IMR-90 (cell line): ENCODE results near the gene PLAA. TPM values are rescaled to one million over a fixed set of nuclear protein-coding genes. Genes with fewer than 3 reads are reported as not detected.

Experiments used
- ATAC-seq: fragments of 200-7000 bp; cut with Tn5 transposase; 2 replicates; pipeline ENCODE4 v1.9.1; 2020; ENCODE audit warnings: low read depth, mild to moderate bottlenecking, moderate library complexity
- BruUV-seq: library from RNA; stranded (reverse); fragments of 400-500 nt; replicated peaks from 2 replicates; lab custom pipeline; 2021; lab: Mats Ljungman, UMichigan
- CTCF ChIA-PET: fragments of 300-600 bp; formaldehyde crosslinking; extraction: SDS; loops from one replicate; lab custom pipeline; 2021; ENCODE audit warnings: antibody characterized with exemption; lab: Yijun Ruan, JAX
- POLR2A ChIA-PET: fragments of 300-600 bp; sonication (Branson Sonifier 250); formaldehyde crosslinking; loops from one replicate; lab custom pipeline; 2022; ENCODE audit warnings: antibody characterized with exemption; ENCODE audit not compliant: unreplicated experiment; lab: Charles Lee
- DNase-seq: peaks from one replicate; pipeline ENCODE4 v3.0.0; 2013
- H2AFZ ChIP-seq: replicated peaks from 2 replicates; pipeline ENCODE3; 2013; ENCODE audit warnings: low read length, mild to moderate bottlenecking; ENCODE audit not compliant: poor library complexity
- H2AK5ac ChIP-seq: 2 replicates; pipeline ENCODE4 v1.6.1; 2013; ENCODE audit warnings: low read depth, low read length, inconsistent platforms
- H2AK9ac ChIP-seq: replicated peaks from 2 replicates; pipeline ENCODE3; 2013; ENCODE audit warnings: mild to moderate bottlenecking, low read depth, low read length, moderate library complexity; ENCODE audit not compliant: poor library complexity
- H2BK120ac ChIP-seq: 2 replicates; pipeline ENCODE4 v1.6.1; 2013; ENCODE audit warnings: low read depth, low read length, inconsistent platforms
- H2BK15ac ChIP-seq: 3 replicates; pipeline ENCODE4 v1.6.1; 2013; ENCODE audit warnings: low read depth, low read length, inconsistent platforms
- H2BK20ac ChIP-seq: 2 replicates; pipeline ENCODE4 v1.6.1; 2013; ENCODE audit warnings: low read depth, mild to moderate bottlenecking, inconsistent platforms, low read length, moderate library complexity
- H2BK5ac ChIP-seq: 2 replicates; pipeline ENCODE4 v1.6.1; 2013; ENCODE audit warnings: mild to moderate bottlenecking, low read depth, low read length, inconsistent platforms; ENCODE audit not compliant: poor library complexity, severe bottlenecking
- H3K14ac ChIP-seq: replicated peaks from 2 replicates; pipeline ENCODE4 v1.6.1; 2013; ENCODE audit warnings: low read depth, low read length, inconsistent platforms
- H3K18ac ChIP-seq: 2 replicates; pipeline ENCODE4 v1.6.1; 2013; ENCODE audit warnings: low read depth, low read length, control low read depth
- H3K23ac ChIP-seq: 2 replicates; pipeline ENCODE4 v1.6.1; 2013; ENCODE audit warnings: low read depth, low read length, inconsistent platforms
- H3K27ac ChIP-seq: 2 replicates; pipeline ENCODE4 v1.5.1; 2013; ENCODE audit warnings: mild to moderate bottlenecking, control low read depth, low read length; ENCODE audit not compliant: insufficient read depth
- H3K27me3 ChIP-seq: 2 replicates; pipeline ENCODE4 v1.6.1; 2013; ENCODE audit warnings: low read length; ENCODE audit not compliant: control insufficient read depth, insufficient read depth
- H3K36me3 ChIP-seq: 2 replicates; pipeline ENCODE4 v1.6.1; 2013; ENCODE audit warnings: low read length, mixed read lengths; ENCODE audit not compliant: control insufficient read depth, insufficient read depth
- H3K4ac ChIP-seq: 2 replicates; pipeline ENCODE4 v1.6.1; 2013; ENCODE audit warnings: low read depth, low read length, inconsistent platforms
- H3K4me1 ChIP-seq: 2 replicates; pipeline ENCODE4 v1.6.1; 2013; ENCODE audit warnings: low read length, mixed read lengths; ENCODE audit not compliant: control insufficient read depth, insufficient read depth
- H3K4me2 ChIP-seq: 2 replicates; pipeline ENCODE4 v1.6.1; 2013; ENCODE audit warnings: low read depth, mild to moderate bottlenecking, control low read depth, low read length, moderate library complexity
- H3K4me3 ChIP-seq: 2 replicates; pipeline ENCODE4 v1.5.1; 2013; ENCODE audit warnings: low read depth, mild to moderate bottlenecking, control low read depth, low read length, moderate library complexity; ENCODE audit not compliant: insufficient read depth
- H3K56ac ChIP-seq: 2 replicates; pipeline ENCODE4 v1.6.1; 2013; ENCODE audit warnings: low read length, inconsistent platforms; ENCODE audit not compliant: insufficient read depth; ENCODE audit errors: extremely low read depth
- H3K79me1 ChIP-seq, 2 experiments: 2 replicates each; pipeline ENCODE4 v1.6.1; 2013; ENCODE audit warnings: low read length in 2 of 2, inconsistent platforms in 1 of 2, low read depth in 1 of 2
- H3K9ac ChIP-seq: 2 replicates; pipeline ENCODE4 v1.6.1; 2013; ENCODE audit warnings: low read depth, low read length, control low read depth
- H3K9me1 ChIP-seq: 2 replicates; pipeline ENCODE4 v1.6.1; 2013; ENCODE audit warnings: low read length, inconsistent platforms; ENCODE audit not compliant: insufficient read depth
- H3K9me3 ChIP-seq: 2 replicates; pipeline ENCODE4 v1.6.1; 2013; ENCODE audit warnings: low read length; ENCODE audit not compliant: control insufficient read depth, insufficient read depth
- H4K20me1 ChIP-seq: 2 replicates; pipeline ENCODE4 v1.6.1; 2013; ENCODE audit warnings: low read length, inconsistent platforms; ENCODE audit not compliant: insufficient read depth
- H4K5ac ChIP-seq: 2 replicates; pipeline ENCODE4 v1.6.1; 2013; ENCODE audit warnings: mild to moderate bottlenecking, low read depth, low read length, control low read depth
- H4K8ac ChIP-seq, 2 experiments: 2 replicates each; pipeline ENCODE4 v1.6.1; 2013; ENCODE audit warnings: low read depth in 2 of 2, low read length in 2 of 2, control low read depth in 1 of 2, inconsistent platforms in 1 of 2
- H4K91ac ChIP-seq: 2 replicates; pipeline ENCODE4 v1.6.1; 2013; ENCODE audit warnings: low read depth, low read length, inconsistent platforms; ENCODE audit not compliant: insufficient read depth
- CHD1 ChIP-seq: IDR thresholded peaks from 2 replicates; pipeline ENCODE4 v1.6.1; 2012; ENCODE audit warnings: low read depth, low read length, improper control_type of control experiment
- POLR2A ChIP-seq: IDR thresholded peaks from 2 replicates; pipeline ENCODE4 v1.6.1; 2012; ENCODE audit warnings: mild to moderate bottlenecking, low read depth, low read length
- WGBS, 2 experiments: methylation state at CpG; one replicate each; pipeline versions ENCODE4 v1.1.5 to v1.1.7; 2013; ENCODE audit warnings: missing lambda C conversion rate in 2 of 2; ENCODE audit not compliant: insufficient read length in 1 of 2; ENCODE audit errors: extremely low coverage in 2 of 2; 5-methylcytosine and 5-hydroxymethylcytosine counted together
- dilution Hi-C: fragments of 300-500 bp; cut with HindIII; formaldehyde crosslinking; loops from one replicate; pipeline ENCODE4 v1.14.3; 2018; ENCODE audit warnings: low sequenced_read_pairs; ENCODE audit not compliant: unreplicated experiment
- in situ Hi-C: fragments of 300-500 bp; cut with MboI; formaldehyde crosslinking; loops from 3 replicates; pipeline ENCODE4 v1.14.3; 2019; ENCODE audit warnings: low sequenced_read_pairs, inconsistent platforms, mixed read lengths
- intact Hi-C: fragments of 100-400 bp; cut with micrococcal nuclease; formaldehyde crosslinking; loops from 2 replicates; pipeline ENCODE4 v1.10.0; 2022
- polyA plus RNA-seq, 3 experiments: library from polyadenylated mRNA; depleted of rRNA; stranded (reverse); fragments of >200 nt; gene quantifications; 2 replicates each; pipeline ENCODE4 v1.2.3, GENCODE V29; 2012; ENCODE audit warnings: low replicate concordance in 1 of 3
- total RNA-seq: library from RNA; depleted of rRNA; stranded (reverse); fragments of >200 nt; gene quantifications from 2 replicates; pipeline ENCODE4 v1.2.3, GENCODE V29; 2012
- TF ChIP-seq, protein P1 (sequence below): fragments of 150-350 bp; IDR thresholded peaks from 2 replicates; pipeline ENCODE4 v1.6.1; 2017; ENCODE audit warnings: mild to moderate bottlenecking, antibody characterized with exemption, low read length, low read depth

PLAA gene
- total and polyA plus RNA-seq, 2 of the 4 experiments (the other 2 are of a cell fraction): 18.2 to 24.4 TPM

DNA sequence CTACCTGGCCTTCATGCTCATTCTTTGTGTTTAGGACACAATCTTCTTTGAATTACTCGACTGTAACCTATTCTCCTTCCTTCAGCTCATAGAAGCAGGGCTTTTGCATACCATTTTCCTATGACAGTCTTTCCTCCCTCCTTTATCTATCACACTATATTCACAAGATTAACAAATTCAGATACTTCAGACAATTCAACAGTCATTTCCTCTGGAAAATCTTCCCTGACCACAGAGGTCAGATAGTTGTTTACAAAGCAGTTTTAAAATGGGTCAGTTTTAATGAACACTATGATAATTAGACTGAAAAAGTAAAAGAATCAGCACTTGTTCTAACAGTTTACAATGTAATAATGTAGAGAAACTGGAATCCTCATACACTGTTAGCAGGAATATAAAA lies 58.8 kb downstream of the PLAA start:
- H3K27me3 ChIP-seq: no peaks in the 10 kb centered on the region
- H4K20me1 ChIP-seq: peaks cover 2% of the 10 kb centered on the region; the same call in 1 of the 2 replicates
- no peak overlapping the region for H3K23ac ChIP-seq
- H3K4me3 ChIP-seq: no peak overlapping the region
- dilution Hi-C loops: no loop called here
- no peak overlapping the region for H2BK15ac ChIP-seq
- in situ Hi-C loops: no loop called here
- BruUV-seq: no TSS peak
- H3K14ac ChIP-seq: no peak overlapping the region
- ATAC-seq (no peak), DNase-seq (peak; percentile 4)
- ChIA-PET POLR2A (no interaction called here), CTCF (no interaction called here)
- no peak overlapping the region for H3K27ac ChIP-seq
- H2BK5ac ChIP-seq: no peak overlapping the region
- no peak overlapping the region for H2AFZ ChIP-seq
- H2AK9ac ChIP-seq: no peak overlapping the region
- no peak overlapping the region for H3K56ac ChIP-seq
- 50% methylated on average over 1 of the region's 1 CpG; no CpG with 5 or more reads in 1 of the 2 experiments for WGBS, 2 experiments
- intact Hi-C loops: no loop called here
- no peaks in the 10 kb centered on the region for H3K36me3 ChIP-seq
- no peak overlapping the region for H2AK5ac ChIP-seq
- H2BK120ac ChIP-seq: no peak overlapping the region
- no peak overlapping the region for H3K4me2 ChIP-seq
- TF ChIP-seq CHD1 (no peak), POLR2A (no peak)
- TF ChIP-seq, protein P1, sequence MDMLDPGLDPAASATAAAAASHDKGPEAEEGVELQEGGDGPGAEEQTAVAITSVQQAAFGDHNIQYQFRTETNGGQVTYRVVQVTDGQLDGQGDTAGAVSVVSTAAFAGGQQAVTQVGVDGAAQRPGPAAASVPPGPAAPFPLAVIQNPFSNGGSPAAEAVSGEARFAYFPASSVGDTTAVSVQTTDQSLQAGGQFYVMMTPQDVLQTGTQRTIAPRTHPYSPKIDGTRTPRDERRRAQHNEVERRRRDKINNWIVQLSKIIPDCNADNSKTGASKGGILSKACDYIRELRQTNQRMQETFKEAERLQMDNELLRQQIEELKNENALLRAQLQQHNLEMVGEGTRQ: no peak
- H3K18ac ChIP-seq: no peak overlapping the region
- no peak overlapping the region for H4K91ac ChIP-seq
- no peak overlapping the region for H2BK20ac ChIP-seq
- H3K4ac ChIP-seq: no peak overlapping the region
- H3K79me1 ChIP-seq: peaks cover 0 to 22% of the 10 kb centered on the region in 2 experiments; a peak in 3 of 4 replicates
- no peaks in the 10 kb centered on the region for H3K9me3 ChIP-seq
- no peak overlapping the region for H4K8ac ChIP-seq
- H3K9me1 ChIP-seq: no peaks in the 10 kb centered on the region
- H3K4me1 ChIP-seq: no peaks in the 10 kb centered on the region
- H4K5ac ChIP-seq: no peak overlapping the region
- H3K9ac ChIP-seq: no peak overlapping the region
